HG02610 (cell line): ENCODE measurements around the gene OOSP3.
"Not testable (repeated sequence)": the region's sequence is repeated elsewhere in the genome, so short reads cannot be mapped to it uniquely, and the experiment has no call there.

Source experiments
- ATAC-seq: cut with Tn5 transposase; IDR thresholded peaks from one replicate; pipeline ENCODE4 v1.9.1; 2021; ENCODE audit warnings: mild to moderate bottlenecking, moderate library complexity; ENCODE audit not compliant: unreplicated experiment

The OOSP3 gene

GRCh38 chr11:59875856-59876519 is 2.6 kb upstream of the OOSP3 start:
- ATAC-seq = no peak

- ATAC-seq = no peak
These were observed 1.3 kb upstream of the OOSP3 start for GRCh38 chr11:59877325-59877724.

GRCh38 chr11:59877784-59878183 is 798 bp upstream of the OOSP3 start:
- no peak for ATAC-seq

GRCh38 chr11:59879567-59879966 is 985 bp downstream of the OOSP3 start:
- ATAC-seq = no peak

- ATAC-seq = no peak
These were observed 5.0 kb downstream of the OOSP3 start for GRCh38 chr11:59883597-59883996.

- ATAC-seq = not testable (repeated sequence)
These were observed 8.6 kb downstream of the OOSP3 start for GRCh38 chr11:59887156-59887555.

GRCh38 chr11:59891781-59892181 is 13.2 kb downstream of the OOSP3 start:
- ATAC-seq = no peak

- ATAC-seq = no peak
These were observed 16.0 kb downstream of the OOSP3 start for GRCh38 chr11:59894616-59895015.

- ATAC-seq = no peak
These were observed 19.5 kb downstream of the OOSP3 start for GRCh38 chr11:59898046-59898445.

- ATAC-seq = no peak
These were observed 20.1 kb downstream of the OOSP3 start for GRCh38 chr11:59898650-59899049.

- ATAC-seq = no peak
These were observed 20.9 kb downstream of the OOSP3 start for GRCh38 chr11:59899532-59899931.

- ATAC-seq = no peak
These were observed 22.0 kb downstream of the OOSP3 start for GRCh38 chr11:59900366-59901126.

GRCh38 chr11:59901306-59901705 is 22.7 kb downstream of the OOSP3 start:
- ATAC-seq = no peak

- ATAC-seq = not testable (repeated sequence)
These were observed 25.0 kb downstream of the OOSP3 start for GRCh38 chr11:59903569-59903968.

- no peak for ATAC-seq
These were observed 39.9 kb downstream of the OOSP3 start for GRCh38 chr11:59918480-59918879.

GRCh38 chr11:59918987-59919589 is 40.5 kb downstream of the OOSP3 start:
- no peak for ATAC-seq

GRCh38 chr11:59923813-59924212 is 45.2 kb downstream of the OOSP3 start:
- ATAC-seq = no peak

- ATAC-seq = no peak
These were observed 53.1 kb downstream of the OOSP3 start for GRCh38 chr11:59931688-59932087.

- ATAC-seq = no peak
These were observed 59.5 kb downstream of the OOSP3 start, which contains the start of gene OOSP1 for GRCh38 chr11:59938132-59938531. TSS of gene OOSP1 (plus strand) at chr11:59938432. CDS start at chr11:59938455, 23 bp downstream.

GRCh38 chr11:59938718-59939117 is 60.1 kb downstream of the OOSP3 start:
- no peak for ATAC-seq

- no peak for ATAC-seq
These were observed 60.9 kb downstream of the OOSP3 start for GRCh38 chr11:59939482-59939881.

- no peak for ATAC-seq
These were observed 62.5 kb downstream of the OOSP3 start for GRCh38 chr11:59941091-59941490.
